ENCODE data around the gene KRTAP9-7.
"Not testable (repeated sequence)": the region's sequence is repeated elsewhere in the genome, so short reads cannot be mapped to it uniquely, and the experiment has no call there.

Gene KRTAP9-7

DNA sequence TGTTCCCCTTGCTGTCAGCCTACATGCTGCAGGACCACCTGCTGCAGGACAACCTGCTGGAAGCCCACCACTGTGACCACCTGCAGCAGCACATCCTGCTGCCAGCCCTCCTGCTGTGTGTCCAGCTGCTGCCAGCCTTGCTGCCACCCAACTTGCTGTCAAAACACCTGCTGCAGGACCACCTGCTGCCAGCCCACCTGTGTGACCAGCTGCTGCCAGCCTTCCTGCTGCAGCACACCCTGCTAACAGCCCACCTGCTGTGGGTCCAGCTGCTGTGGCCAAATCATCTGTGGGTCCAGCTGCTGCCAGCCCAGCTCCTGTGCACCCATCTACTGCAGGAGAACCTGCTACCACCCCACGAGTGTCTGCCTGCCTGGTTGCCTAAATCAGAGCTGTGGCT lies 4.2 kb upstream of the KRTAP9-7 start:
- H3K27ac ChIP-seq; DNase-seq (ENCODE audit: low read depth, low spot score): not testable (repeated sequence)

DNA sequence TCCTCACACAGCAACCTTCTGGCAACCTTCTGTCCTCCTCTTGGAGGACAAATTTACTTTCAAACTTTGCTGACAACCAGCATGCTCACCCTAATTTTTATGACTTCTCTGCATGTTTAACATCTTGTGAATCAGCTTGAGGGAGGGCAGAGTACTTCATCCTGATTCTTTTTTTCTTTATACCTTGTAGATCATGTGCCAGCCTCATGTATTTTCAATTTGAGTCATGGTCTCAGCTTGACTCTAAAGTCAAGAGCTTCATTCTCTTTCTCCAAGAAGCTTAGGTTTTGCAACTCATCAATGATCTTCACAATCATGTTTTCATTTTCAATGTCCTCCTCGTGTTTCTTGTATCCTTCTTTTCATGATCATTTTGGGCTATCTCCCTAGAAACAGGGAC lies 3.6 kb upstream of the KRTAP9-7 start:
- H3K27ac ChIP-seq = no peak overlapping the region
- no peak for DNase-seq (ENCODE audit: low read depth, low spot score)

DNA sequence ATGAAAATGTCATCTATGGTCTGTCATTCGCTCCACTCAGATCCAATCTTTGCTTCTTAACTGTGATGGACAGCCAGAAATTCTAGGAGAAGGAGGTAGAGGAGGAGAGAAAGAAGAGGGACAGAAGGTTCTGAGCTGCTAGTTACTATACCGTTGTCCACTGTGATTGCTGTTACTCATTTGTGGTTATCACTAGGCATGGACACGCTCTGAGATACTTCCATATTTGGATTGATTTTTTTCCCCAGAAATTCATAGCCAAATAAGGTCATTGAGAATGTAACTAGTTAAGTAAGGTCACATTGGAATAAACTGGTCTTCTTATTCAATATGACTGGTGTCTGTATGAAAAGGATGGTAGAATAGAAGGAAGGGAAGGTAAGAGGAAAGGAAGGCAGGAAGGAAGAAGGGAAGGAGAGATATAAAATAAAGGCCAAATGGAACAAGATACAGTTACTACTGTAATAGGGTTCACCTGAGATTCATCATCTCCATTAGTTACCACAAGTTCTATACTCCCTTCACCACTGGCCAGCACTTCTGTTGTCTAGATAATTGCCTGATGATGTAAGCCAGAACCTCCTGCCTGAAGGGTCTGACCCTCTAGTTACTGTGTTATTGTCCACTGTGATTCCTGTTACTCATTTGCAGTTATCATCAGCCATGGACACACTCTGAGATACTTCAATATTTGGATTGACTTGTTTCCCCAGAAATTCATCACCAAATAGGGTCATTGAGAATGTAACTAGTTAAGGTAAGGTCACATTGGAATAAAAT lies 2.9 kb downstream of the KRTAP9-7 start:
- DNase-seq (ENCODE audit: low read depth, low spot score) = no peak

DNA sequence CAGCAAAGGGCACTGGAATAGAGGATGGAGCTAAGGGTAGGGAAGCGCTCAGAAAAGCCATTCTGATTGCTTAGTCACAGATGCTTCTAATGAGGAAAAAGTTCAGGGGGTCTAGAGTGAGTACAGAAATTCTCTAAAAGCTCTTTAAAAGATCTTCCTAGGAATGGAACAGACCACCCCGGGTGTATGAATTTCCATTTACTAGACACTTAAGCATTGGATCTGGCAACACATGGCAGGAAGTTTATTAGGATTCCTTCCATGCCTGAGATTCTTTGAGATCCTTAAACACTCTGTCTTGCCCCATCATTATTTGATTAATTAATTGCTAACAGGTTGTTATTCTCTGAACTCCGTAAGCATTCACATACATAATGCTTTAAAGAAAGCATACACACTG lies 8.5 kb downstream of the KRTAP9-7 start:
- DNase-seq (ENCODE audit: low read depth, low spot score) = no peak
- H3K27ac ChIP-seq = no peak overlapping the region

More for the DNA sequence above, 2.9 kb downstream of the KRTAP9-7 start:
- no peak overlapping the region for H3K27ac ChIP-seq

DNA sequence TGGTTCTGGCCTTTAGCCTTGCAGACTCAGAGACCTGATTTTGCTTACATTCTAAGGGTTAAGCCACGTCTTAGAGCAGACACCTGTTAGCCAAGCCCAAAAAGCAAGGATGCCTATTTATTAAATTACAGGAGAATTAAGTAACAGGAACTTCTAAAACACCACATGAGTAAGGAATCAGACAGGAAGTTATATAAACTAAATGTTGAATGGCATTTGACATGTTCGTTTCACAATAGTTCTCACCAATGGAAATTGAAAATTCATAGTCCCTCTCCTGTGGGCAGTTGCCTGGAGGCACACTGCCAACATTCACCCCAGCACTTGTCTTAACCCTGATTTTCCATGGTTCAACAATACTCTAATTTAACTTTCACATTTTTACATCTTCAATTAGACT lies 9.0 kb downstream of the KRTAP9-7 start:
- H3K27ac ChIP-seq = no peak overlapping the region
- DNase-seq (ENCODE audit: low read depth, low spot score) = no peak

DNA sequence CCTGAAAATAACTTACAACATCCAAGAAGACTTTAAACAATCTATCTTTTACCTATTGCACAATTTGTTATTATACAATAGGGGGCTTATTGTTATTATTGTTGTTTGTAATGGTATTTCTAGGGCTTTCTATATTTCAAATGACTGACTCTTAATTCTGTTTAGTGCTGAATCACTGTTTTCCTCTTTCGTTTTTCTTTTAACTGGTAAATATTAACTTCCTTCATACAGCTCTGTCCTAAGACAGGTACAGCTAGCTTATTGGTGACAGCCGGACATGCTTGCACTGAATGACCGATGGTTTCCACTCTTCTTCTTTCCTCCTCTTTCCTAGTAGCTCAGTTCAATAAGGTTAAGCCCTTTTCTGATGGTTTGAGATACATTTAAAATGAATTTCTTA lies 11.6 kb downstream of the KRTAP9-7 start:
- no peak overlapping the region for H3K27ac ChIP-seq
- DNase-seq (ENCODE audit: low read depth, low spot score) = no peak

DNA sequence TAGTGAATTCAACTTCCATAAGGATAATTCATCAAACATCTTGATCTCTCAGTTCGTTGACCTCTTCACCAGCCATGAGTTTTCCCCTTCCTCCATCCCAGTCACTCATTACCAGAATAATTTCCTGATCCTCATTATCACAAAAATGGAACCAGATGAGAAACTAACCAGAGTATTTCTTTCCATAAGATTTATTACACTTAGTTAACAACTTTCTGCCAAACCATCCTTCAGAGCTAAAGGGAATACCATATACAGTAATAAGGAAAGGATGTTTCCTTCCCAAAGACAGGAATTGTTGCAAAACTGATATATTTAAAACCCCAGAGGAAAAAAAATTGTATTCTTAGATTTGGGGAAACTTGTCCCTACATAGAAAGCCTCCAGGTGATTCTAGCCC lies 18.5 kb downstream of the KRTAP9-7 start:
- no peak overlapping the region for H3K27ac ChIP-seq
- no peak for DNase-seq (ENCODE audit: low read depth, low spot score)

DNA sequence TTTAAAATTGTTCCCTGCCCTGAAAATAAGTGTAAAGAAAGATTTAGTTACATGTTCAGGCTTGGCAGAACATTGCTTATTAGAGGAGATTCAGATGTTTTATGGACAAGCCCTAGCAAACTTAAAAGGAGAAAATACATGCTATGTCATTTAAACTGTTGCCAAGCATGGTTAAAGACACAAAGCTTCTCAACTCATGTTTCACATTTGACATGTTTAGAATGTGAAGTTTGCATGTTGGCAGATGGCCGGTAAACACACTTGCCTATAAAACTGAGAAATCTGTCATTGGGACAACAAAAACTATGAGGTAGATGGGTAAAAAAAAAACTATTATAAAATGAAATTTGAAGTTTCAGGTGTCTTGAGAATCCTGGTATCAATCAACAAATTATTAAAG lies 21.3 kb downstream of the KRTAP9-7 start:
- no peak for DNase-seq (ENCODE audit: low read depth, low spot score)
- H3K27ac ChIP-seq = no peak overlapping the region

DNA sequence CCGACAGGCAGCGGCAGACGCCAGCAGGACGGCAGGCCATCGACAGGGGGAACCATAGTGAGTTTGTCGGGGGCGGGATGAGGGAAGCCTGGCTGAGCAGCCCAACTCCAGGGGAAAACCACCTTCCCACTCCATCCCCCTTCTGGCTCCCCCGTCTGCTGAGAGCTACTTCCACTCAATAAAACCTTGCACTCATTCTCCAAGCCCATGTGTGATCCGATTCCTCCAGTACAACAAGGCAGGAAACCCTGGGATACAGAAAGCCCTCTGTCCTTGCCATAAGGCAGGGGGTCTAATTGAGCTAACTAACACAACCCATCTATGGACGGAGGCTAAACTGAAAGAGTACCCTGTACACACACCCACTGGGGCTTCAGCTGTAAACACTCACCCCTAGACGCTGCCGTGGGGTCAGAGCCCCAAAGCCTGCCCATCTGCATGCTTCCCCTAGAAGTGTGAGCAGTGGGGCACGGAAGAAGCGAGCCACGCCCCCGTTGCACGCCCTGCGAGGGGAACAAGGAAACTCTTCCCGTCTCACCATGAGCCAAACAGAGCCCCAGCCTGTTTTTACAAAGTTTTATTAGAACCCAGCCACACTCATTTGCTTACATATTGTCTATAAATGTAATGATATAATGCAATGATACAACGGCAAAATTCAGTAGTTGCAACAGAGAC lies 23.1 kb downstream of the KRTAP9-7 start:
- no peak overlapping the region for H3K27ac ChIP-seq
- no peak for DNase-seq (ENCODE audit: low read depth, low spot score)

DNA sequence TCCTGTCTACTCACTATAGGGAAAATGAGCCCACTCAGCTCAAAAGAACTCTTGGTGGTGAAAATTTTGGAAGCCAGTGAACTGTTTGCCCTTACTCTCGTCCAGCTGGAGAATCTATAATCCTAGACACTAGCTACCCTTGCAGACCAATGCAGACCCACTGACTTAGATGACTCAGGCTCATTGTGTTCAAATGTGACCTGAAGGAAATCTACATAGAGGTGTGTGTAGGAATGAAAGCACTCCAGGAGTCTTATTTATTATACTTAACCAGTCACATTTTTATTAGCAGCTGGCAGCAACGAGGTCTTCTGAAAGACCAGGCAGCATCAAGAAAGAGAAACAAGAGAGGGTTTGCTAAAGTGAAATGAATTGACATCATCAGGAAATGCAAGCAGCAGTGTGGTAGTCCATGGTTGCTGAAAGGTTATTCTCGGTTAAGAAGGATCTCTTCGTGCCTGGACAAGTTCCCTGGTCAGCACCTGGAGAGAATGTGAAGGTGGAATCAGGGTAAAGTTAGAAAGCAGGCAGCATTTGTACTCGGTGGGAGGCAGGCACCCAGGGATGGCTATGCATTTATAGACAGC lies 25.8 kb downstream of the KRTAP9-7 start:
- DNase-seq (ENCODE audit: low read depth, low spot score) = peak; percentile 48
- peak overlapping the region; percentile 82 for H3K27ac ChIP-seq

DNA sequence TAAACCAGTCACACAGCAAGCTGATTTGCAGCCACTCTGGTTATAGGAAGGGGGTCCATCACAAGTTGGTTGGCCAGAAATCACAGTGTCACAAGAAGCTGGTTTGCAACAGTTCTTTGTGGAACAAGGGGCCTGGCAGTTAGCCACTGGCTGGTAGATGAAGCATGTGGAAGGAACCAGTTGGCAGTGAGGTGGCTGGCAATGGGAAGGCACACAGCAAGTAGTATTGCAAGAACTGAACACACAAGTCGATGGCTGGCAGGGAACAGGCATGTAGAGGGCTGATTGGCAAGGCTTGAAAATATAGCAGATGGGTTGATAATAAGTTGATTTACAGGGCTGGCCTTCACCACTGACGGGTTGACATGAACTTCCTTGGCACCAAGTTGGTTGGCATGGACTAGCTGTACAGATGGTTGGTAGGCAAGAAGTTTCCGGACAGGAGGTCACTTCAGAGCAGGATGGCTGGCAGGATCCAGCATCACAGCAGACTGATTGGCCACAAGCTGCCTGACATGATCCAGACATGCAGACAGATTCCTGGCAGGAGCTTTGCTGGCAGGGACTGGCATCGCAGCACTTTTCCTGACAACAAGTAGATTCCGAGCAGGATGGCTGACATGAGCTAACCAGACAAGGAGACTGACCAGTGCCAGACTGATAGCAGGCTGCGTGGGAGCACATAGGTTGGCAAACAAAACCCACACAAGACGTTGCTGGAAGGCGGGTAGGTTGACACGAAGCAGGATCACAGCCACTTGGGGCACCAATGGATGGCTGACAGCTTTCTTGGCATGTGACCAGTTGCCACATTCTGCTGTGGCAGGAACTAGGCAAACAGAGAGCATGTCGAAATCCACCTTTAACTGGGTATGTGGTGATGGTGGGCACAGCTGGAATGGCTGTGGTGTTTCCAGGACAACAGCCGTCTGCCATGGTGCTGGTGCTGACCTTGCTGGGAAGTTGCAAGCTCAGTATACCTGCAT lies 26.7 kb downstream of the KRTAP9-7 start, which contains the start of gene KRTAP29-1:
KRTAP29-1 (minus strand) TSS at position 936 of the 986 bp plus-strand sequence; CDS start at position 936, 0 bp downstream.
- H3K27ac ChIP-seq = peak within 1 kb of the TSS; percentile 82
- no peak for DNase-seq (ENCODE audit: low read depth, low spot score)

DNA sequence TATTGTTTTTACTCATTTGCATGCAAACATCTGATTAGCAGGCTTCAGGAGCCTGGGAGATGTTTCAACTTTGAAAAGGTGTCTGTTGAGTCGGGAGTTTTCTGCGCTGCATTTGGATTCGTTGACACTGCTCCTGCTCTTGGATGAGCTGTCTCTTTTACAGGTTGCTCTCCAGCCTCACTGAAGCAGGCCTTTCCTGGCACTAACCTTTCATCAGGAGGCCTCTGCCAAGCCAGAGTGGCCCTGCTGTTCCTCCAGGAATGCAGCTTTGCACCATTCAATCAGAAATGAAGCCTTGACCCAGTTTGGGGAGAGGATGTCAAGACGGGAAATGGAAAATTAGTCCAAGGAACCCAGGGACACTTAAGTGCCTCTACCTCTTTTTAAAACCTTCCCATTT lies 27.5 kb downstream of the KRTAP9-7 start:
- no peak for DNase-seq (ENCODE audit: low read depth, low spot score)
- no peak overlapping the region for H3K27ac ChIP-seq

DNA sequence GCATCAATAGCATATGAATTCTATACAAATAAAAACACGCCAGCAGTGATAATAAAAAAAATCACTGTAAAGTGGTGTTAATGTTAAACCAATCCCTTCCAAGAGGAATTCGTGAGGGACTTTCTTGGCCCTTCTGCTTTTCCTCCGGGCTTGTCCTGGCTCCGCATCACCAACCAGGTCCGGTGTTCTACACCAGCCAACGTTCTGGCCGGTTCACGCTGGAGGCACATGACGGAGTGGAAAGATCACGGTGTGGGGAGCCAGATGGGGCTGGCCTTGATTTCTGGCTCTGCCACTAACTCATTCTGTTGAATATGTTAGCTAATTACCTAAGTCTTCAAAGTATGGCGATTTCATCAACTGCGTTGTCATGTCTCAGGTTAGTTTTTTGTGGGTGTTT lies 28.6 kb downstream of the KRTAP9-7 start:
- no peak for DNase-seq (ENCODE audit: low read depth, low spot score)
- H3K27ac ChIP-seq = no peak overlapping the region

DNA sequence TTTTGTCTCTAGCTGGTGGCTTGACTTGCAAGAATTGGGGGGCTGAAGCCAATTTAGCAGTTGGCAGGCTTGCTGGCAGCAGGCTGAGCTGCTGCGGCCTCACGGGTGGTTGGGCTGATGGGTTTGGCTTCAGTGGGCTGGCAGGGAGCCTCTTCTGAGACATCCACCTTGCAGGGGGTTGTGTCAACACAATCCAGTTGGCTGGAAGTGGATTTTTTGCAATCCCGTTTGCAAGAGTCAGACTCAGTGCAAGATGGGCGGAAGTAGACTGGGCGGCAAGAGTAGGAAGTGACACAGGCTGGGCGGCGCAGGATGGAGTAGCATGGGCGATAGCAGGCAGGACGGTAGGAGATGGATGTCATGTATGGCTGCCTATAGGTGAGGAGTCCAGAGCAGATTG lies 32.1 kb downstream of the KRTAP9-7 start:
- DNase-seq (ENCODE audit: low read depth, low spot score) = no peak
- H3K27ac ChIP-seq = no peak overlapping the region

DNA sequence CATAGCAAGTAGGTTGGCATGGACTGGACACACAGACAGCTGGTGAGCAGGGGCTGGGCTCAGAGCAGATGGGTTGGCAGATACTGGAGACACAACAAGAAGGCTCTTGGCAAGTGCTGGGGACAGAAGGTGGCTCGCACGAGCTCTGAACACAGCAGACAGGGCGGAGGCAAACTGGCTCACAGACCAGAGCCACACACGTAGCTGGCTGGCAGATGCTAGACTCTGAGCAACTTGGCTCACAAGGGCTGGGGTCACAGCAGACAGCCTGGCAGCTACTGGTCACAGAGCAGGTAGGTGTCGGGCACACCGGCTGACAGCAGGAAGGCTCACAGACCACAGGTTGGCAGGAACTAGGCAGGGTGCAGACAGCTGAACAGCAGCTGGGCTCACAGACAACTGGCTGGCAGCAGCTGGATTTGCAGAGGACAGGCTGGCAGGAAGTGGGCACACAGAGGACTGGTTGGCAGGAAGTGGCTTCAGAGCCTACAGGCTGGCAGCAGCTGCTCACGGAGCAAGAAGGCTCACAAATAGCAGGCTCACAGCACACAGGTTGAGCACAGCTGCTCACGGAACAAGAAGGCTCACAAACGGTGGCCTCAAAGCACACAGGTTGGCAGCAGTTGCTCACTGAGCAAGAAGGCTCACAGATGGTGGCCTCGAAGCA lies 32.9 kb downstream of the KRTAP9-7 start:
- no peak overlapping the region for H3K27ac ChIP-seq
- DNase-seq (ENCODE audit: low read depth, low spot score) = no peak

DNA sequence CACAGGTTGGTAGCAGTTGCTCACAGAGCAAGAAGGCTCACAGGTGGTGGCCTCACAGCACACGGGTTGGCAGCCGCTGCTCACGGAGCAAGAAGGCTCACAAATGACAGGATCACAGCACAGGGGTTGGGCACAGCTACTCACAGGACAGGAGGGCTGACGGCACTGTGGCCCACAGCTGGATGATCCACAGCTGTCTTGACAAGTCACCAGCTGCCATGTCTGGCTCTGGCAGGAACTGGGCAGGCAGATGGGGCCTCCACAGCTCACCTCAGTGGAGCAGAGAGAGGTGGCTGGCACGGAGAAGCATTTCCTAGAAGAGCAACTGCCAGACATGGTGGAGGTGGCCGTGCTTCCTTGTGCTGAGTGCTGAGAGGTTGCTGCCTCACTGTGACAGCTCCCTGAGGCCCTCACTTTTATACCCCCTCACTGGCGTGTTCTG lies 33.4 kb downstream of the KRTAP9-7 start, which contains the start of gene KRTAP16-1:
KRTAP16-1 (minus strand) TSS at position 392 of the 442 bp plus-strand sequence; CDS start at position 336, 56 bp downstream.
- DNase-seq (ENCODE audit: low read depth, low spot score) = no peak
- H3K27ac ChIP-seq = no peak within 1 kb of the TSS

DNA sequence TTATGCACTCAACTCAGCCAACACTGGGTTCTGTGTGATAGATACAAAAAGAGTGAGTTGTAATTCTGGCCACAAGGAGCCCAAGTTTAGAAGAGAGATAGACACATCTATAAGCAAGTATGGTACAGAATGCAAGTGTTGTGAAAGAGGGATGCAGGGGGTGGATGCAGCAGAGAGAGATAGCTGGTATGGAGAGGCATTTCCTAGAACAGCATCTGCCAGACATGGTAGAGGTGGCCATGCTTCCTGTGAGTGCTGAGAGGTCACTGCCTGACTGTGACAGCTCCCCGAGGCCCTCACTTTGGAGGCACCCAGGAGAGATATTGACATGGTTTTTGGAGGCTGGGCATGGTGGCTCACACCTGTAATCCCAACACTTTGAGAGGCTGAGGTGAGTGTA lies 35.6 kb downstream of the KRTAP9-7 start:
- H3K27ac ChIP-seq = no peak overlapping the region
- no peak for DNase-seq (ENCODE audit: low read depth, low spot score)

DNA sequence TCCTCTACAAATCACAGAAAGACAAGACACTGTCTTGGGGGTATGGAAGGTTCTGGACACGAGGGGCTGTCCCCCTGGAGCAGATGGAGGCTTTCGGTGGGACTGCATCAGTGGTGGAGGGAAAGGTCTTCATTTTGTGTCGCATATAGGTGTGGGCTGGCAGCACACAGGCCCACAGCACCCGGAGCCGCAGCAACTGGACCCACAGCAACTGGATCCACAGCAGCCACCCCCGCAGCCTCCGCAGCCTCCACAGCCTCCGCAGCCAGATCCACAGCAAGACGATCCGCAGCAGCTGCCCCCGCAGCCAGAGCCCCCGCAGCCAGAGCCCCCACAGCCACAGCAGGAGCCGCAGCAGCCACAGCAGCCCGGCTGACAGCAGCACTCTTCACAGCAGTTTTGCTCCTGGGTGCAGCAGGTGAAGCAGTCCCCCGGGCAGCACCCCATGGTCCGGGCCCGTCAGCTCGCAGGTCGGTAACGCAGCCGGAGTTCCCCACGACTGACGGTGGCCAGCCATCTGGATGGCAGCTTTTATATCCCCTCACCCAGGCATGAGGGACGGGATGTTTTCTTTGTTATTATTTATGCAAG lies 39.8 kb downstream of the KRTAP9-7 start, which contains the start of gene KRTAP17-1:
KRTAP17-1 (minus strand) TSS at position 507 of the 591 bp plus-strand sequence; CDS start at position 447, 60 bp downstream.
- no peak within 1 kb of the TSS for H3K27ac ChIP-seq
- DNase-seq (ENCODE audit: low read depth, low spot score) = no peak
